ENCODE results near the gene MYO18A.

The MYO18A gene

GRCh38 chr17:29126268-29126930, 53.8 kb downstream of the MYO18A start:
- no peak for DNase-seq (ENCODE audit: low read depth, low spot score)
- WGBS (ENCODE audit: insufficient coverage, insufficient read length): no CpG with 5 or more reads among the region's 8 CpGs
- Histone ChIP-seq H3K4me1 (ENCODE audit: control insufficient read depth, insufficient read depth, low read length) (0 out of 2 replicates have a peak, but pooled peaks cover 4% of the 10 kb centered on the region), H3K36me3 (ENCODE audit: control insufficient read depth, insufficient read depth, low read length) (no peaks in the 10 kb centered on the region), H3K4me3 (ENCODE audit: low read length) (no peak overlapping the region), H3K27ac (ENCODE audit: low read length) (no peak overlapping the region), H3K27me3 (ENCODE audit: control insufficient read depth, insufficient read depth, low read length) (no peaks in the 10 kb centered on the region), H3K9me3 (ENCODE audit: control insufficient read depth, insufficient read depth, low read length) (no peaks in the 10 kb centered on the region)

- no peaks in the 10 kb centered on the region for H3K27me3 ChIP-seq (ENCODE audit: control insufficient read depth, insufficient read depth, low read length)
- H3K9me3 ChIP-seq (ENCODE audit: control insufficient read depth, insufficient read depth, low read length): no peaks in the 10 kb centered on the region
- no peak overlapping the region for H3K4me3 ChIP-seq (ENCODE audit: low read length)
- DNase-seq (ENCODE audit: low read depth, low spot score): no peak
- WGBS (ENCODE audit: insufficient coverage, insufficient read length): no CpG with 5 or more reads among the region's 9 CpGs
- H3K36me3 ChIP-seq (ENCODE audit: control insufficient read depth, insufficient read depth, low read length): no peaks in the 10 kb centered on the region
- 0 out of 2 replicates have a peak, but pooled peaks cover 4% of the 10 kb centered on the region for H3K4me1 ChIP-seq (ENCODE audit: control insufficient read depth, insufficient read depth, low read length)
- no peak overlapping the region for H3K27ac ChIP-seq (ENCODE audit: low read length)
Measured at GRCh38 chr17:29125651-29126050, 54.5 kb downstream of the MYO18A start.

GRCh38 chr17:29124925-29125273, 55.3 kb downstream of the MYO18A start:
- H3K9me3 ChIP-seq (ENCODE audit: control insufficient read depth, insufficient read depth, low read length): no peaks in the 10 kb centered on the region
- no peak overlapping the region for H3K27ac ChIP-seq (ENCODE audit: low read length)
- 0 out of 2 replicates have a peak, but pooled peaks cover 3% of the 10 kb centered on the region for H3K4me1 ChIP-seq (ENCODE audit: control insufficient read depth, insufficient read depth, low read length)
- DNase-seq (ENCODE audit: low read depth, low spot score): no peak
- H3K27me3 ChIP-seq (ENCODE audit: control insufficient read depth, insufficient read depth, low read length): no peaks in the 10 kb centered on the region
- no peaks in the 10 kb centered on the region for H3K36me3 ChIP-seq (ENCODE audit: control insufficient read depth, insufficient read depth, low read length)
- no CpG with 5 or more reads among the region's 5 CpGs for WGBS (ENCODE audit: insufficient coverage, insufficient read length)
- no peak overlapping the region for H3K4me3 ChIP-seq (ENCODE audit: low read length)

- Histone ChIP-seq H3K9me3 (ENCODE audit: control insufficient read depth, insufficient read depth, low read length) (no peaks in the 10 kb centered on the region), H3K4me1 (ENCODE audit: control insufficient read depth, insufficient read depth, low read length) (no peaks in the 10 kb centered on the region), H3K27me3 (ENCODE audit: control insufficient read depth, insufficient read depth, low read length) (no peaks in the 10 kb centered on the region), H3K36me3 (ENCODE audit: control insufficient read depth, insufficient read depth, low read length) (no peaks in the 10 kb centered on the region), H3K27ac (ENCODE audit: low read length) (no peak overlapping the region), H3K4me3 (ENCODE audit: low read length) (no peak overlapping the region)
- whole genome bisulfite sequencing (ENCODE audit: insufficient coverage, insufficient read length): no CpG with 5 or more reads among the region's 13 CpGs
- DNase-seq (ENCODE audit: low read depth, low spot score): no peak
Measured at GRCh38 chr17:29124135-29124924, 55.9 kb downstream of the MYO18A start.

GRCh38 chr17:29123111-29123510, 57.1 kb downstream of the MYO18A start:
- no peak overlapping the region for H3K27ac ChIP-seq (ENCODE audit: low read length)
- no peaks in the 10 kb centered on the region for H3K9me3 ChIP-seq (ENCODE audit: control insufficient read depth, insufficient read depth, low read length)
- DNase-seq (ENCODE audit: low read depth, low spot score): no peak
- H3K36me3 ChIP-seq (ENCODE audit: control insufficient read depth, insufficient read depth, low read length): no peaks in the 10 kb centered on the region
- H3K4me3 ChIP-seq (ENCODE audit: low read length): no peak overlapping the region
- WGBS (ENCODE audit: insufficient coverage, insufficient read length): no CpG with 5 or more reads among the region's 9 CpGs
- no peaks in the 10 kb centered on the region for H3K4me1 ChIP-seq (ENCODE audit: control insufficient read depth, insufficient read depth, low read length)
- H3K27me3 ChIP-seq (ENCODE audit: control insufficient read depth, insufficient read depth, low read length): no peaks in the 10 kb centered on the region

GRCh38 chr17:29121442-29121841, 58.8 kb downstream of the MYO18A start:
- H3K27me3 ChIP-seq (ENCODE audit: control insufficient read depth, insufficient read depth, low read length): no peaks in the 10 kb centered on the region
- DNase-seq (ENCODE audit: low read depth, low spot score): no peak
- WGBS (ENCODE audit: insufficient coverage, insufficient read length): no CpG with 5 or more reads among the region's 10 CpGs
- no peak overlapping the region for H3K27ac ChIP-seq (ENCODE audit: low read length)
- no peaks in the 10 kb centered on the region for H3K9me3 ChIP-seq (ENCODE audit: control insufficient read depth, insufficient read depth, low read length)
- no peaks in the 10 kb centered on the region for H3K36me3 ChIP-seq (ENCODE audit: control insufficient read depth, insufficient read depth, low read length)
- no peaks in the 10 kb centered on the region; the same call in 1 of the 2 replicates for H3K4me1 ChIP-seq (ENCODE audit: control insufficient read depth, insufficient read depth, low read length)
- H3K4me3 ChIP-seq (ENCODE audit: low read length): no peak overlapping the region

GRCh38 chr17:29120433-29120832, 59.8 kb downstream of the MYO18A start:
- H3K4me3 ChIP-seq (ENCODE audit: low read length): no peak overlapping the region
- DNase-seq (ENCODE audit: low read depth, low spot score): no peak
- H3K27me3 ChIP-seq (ENCODE audit: control insufficient read depth, insufficient read depth, low read length): no peaks in the 10 kb centered on the region
- H3K27ac ChIP-seq (ENCODE audit: low read length): no peak overlapping the region
- no peaks in the 10 kb centered on the region for H3K9me3 ChIP-seq (ENCODE audit: control insufficient read depth, insufficient read depth, low read length)
- H3K4me1 ChIP-seq (ENCODE audit: control insufficient read depth, insufficient read depth, low read length): no peaks in the 10 kb centered on the region; the same call in 1 of the 2 replicates
- no CpG with 5 or more reads among the region's 2 CpGs for WGBS (ENCODE audit: insufficient coverage, insufficient read length)
- no peaks in the 10 kb centered on the region for H3K36me3 ChIP-seq (ENCODE audit: control insufficient read depth, insufficient read depth, low read length)

GRCh38 chr17:29119265-29119664, 60.9 kb downstream of the MYO18A start:
- WGBS (ENCODE audit: insufficient coverage, insufficient read length): no CpG with 5 or more reads among the region's 6 CpGs
- Histone ChIP-seq H3K27ac (ENCODE audit: low read length) (no peak overlapping the region), H3K27me3 (ENCODE audit: control insufficient read depth, insufficient read depth, low read length) (no peaks in the 10 kb centered on the region), H3K36me3 (ENCODE audit: control insufficient read depth, insufficient read depth, low read length) (no peaks in the 10 kb centered on the region), H3K9me3 (ENCODE audit: control insufficient read depth, insufficient read depth, low read length) (no peaks in the 10 kb centered on the region), H3K4me3 (ENCODE audit: low read length) (no peak overlapping the region), H3K4me1 (ENCODE audit: control insufficient read depth, insufficient read depth, low read length) (no peaks in the 10 kb centered on the region; the same call in 1 of the 2 replicates)
- no peak for DNase-seq (ENCODE audit: low read depth, low spot score)

- Histone ChIP-seq H3K4me3 (ENCODE audit: low read length) (no peak overlapping the region), H3K27me3 (ENCODE audit: control insufficient read depth, insufficient read depth, low read length) (no peaks in the 10 kb centered on the region), H3K36me3 (ENCODE audit: control insufficient read depth, insufficient read depth, low read length) (no peaks in the 10 kb centered on the region), H3K9me3 (ENCODE audit: control insufficient read depth, insufficient read depth, low read length) (no peaks in the 10 kb centered on the region), H3K27ac (ENCODE audit: low read length) (no peak overlapping the region), H3K4me1 (ENCODE audit: control insufficient read depth, insufficient read depth, low read length) (no peaks in the 10 kb centered on the region; the same call in none of the 2 replicates)
- DNase-seq (ENCODE audit: low read depth, low spot score): peak; percentile 66
- WGBS (ENCODE audit: insufficient coverage, insufficient read length): no CpG with 5 or more reads among the region's 26 CpGs
Measured at GRCh38 chr17:29116804-29117753, 63.1 kb downstream of the MYO18A start.
